Neural crest cell (in vitro differentiated cells): ENCODE measurements around the gene C3orf52. TPM values are rescaled to one million over a fixed set of nuclear protein-coding genes. Genes with fewer than 3 reads are reported as not detected.

Experiments
- DNase-seq: peaks from one replicate; pipeline ENCODE4 v3.0.0; 2021; ENCODE audit warnings: low read depth, mixed read lengths, low spot score
- H3K27ac Mint-ChIP-seq: one replicate; pipeline ENCODE4 v1.8.0; 2021; ENCODE audit warnings: mild to moderate bottlenecking, mixed read lengths; ENCODE audit not compliant: unreplicated experiment
- H3K27me3 Mint-ChIP-seq: 2 replicates; pipeline ENCODE4 v1.8.0; 2021; ENCODE audit warnings: low read depth, mild to moderate bottlenecking, mixed read lengths
- H3K36me3 Mint-ChIP-seq: 2 replicates; pipeline ENCODE4 v1.8.0; 2021; ENCODE audit warnings: low read depth, mild to moderate bottlenecking, mixed read lengths
- H3K4me1 Mint-ChIP-seq: 2 replicates; pipeline ENCODE4 v1.8.0; 2021; ENCODE audit warnings: mixed read lengths
- H3K4me3 Mint-ChIP-seq: one replicate; pipeline ENCODE4 v1.8.0; 2021; ENCODE audit warnings: mild to moderate bottlenecking, mixed read lengths
- H3K9me3 Mint-ChIP-seq: 2 replicates; pipeline ENCODE4 v1.8.0; 2021; ENCODE audit warnings: mixed read lengths
- CTCF ChIP-seq: fragments of 200-600 bp; sonication (generic); conservative IDR thresholded peaks from 2 replicates; pipeline ENCODE4 v1.5.0; 2021; ENCODE audit warnings: antibody characterized with exemption, mild to moderate bottlenecking
- total RNA-seq: library from RNA; stranded (reverse); gene quantifications from 2 replicates; pipeline ENCODE4 v1.2.1, GENCODE V29; 2021

C3orf52 gene
- total RNA-seq, 1 donor from 2014 or later = 22.5 TPM

- H3K36me3 Mint-ChIP-seq = no peaks in the 10 kb centered on the region
- no peaks in the 10 kb centered on the region for H3K27me3 Mint-ChIP-seq
- no peaks in the 10 kb centered on the region for H3K9me3 Mint-ChIP-seq
- H3K27ac Mint-ChIP-seq = no peak overlapping the region
- no peak for TF ChIP-seq CTCF
- DNase-seq = no peak
- H3K4me3 Mint-ChIP-seq = no peak overlapping the region
- peaks cover 7% of the 10 kb centered on the region for H3K4me1 Mint-ChIP-seq
Observed at GRCh38 chr3:112046599-112046998, 39.6 kb upstream of the C3orf52 start.

- H3K27ac Mint-ChIP-seq = no peak overlapping the region
- H3K27me3 Mint-ChIP-seq = no peaks in the 10 kb centered on the region
- no peaks in the 10 kb centered on the region for H3K36me3 Mint-ChIP-seq
- H3K4me1 Mint-ChIP-seq = peaks cover 5% of the 10 kb centered on the region
- H3K9me3 Mint-ChIP-seq = no peaks in the 10 kb centered on the region
- H3K4me3 Mint-ChIP-seq = no peak overlapping the region
- no peak for DNase-seq
- TF ChIP-seq CTCF = no peak
Observed at GRCh38 chr3:112047264-112047663, 38.9 kb upstream of the C3orf52 start.

- no peaks in the 10 kb centered on the region for H3K27me3 Mint-ChIP-seq
- no peak for TF ChIP-seq CTCF
- no peak for DNase-seq
- peaks cover 14% of the 10 kb centered on the region for H3K4me1 Mint-ChIP-seq
- H3K4me3 Mint-ChIP-seq = no peak overlapping the region
- no peaks in the 10 kb centered on the region for H3K36me3 Mint-ChIP-seq
- H3K9me3 Mint-ChIP-seq = no peaks in the 10 kb centered on the region
- no peak overlapping the region for H3K27ac Mint-ChIP-seq
Observed at GRCh38 chr3:112048911-112049310, 37.3 kb upstream of the C3orf52 start.

- H3K27ac Mint-ChIP-seq = no peak overlapping the region
- H3K36me3 Mint-ChIP-seq = no peaks in the 10 kb centered on the region
- H3K9me3 Mint-ChIP-seq = no peaks in the 10 kb centered on the region
- no peak for TF ChIP-seq CTCF
- no peak overlapping the region for H3K4me3 Mint-ChIP-seq
- H3K4me1 Mint-ChIP-seq = peaks cover 14% of the 10 kb centered on the region
- H3K27me3 Mint-ChIP-seq = no peaks in the 10 kb centered on the region
- DNase-seq = no peak
Observed at GRCh38 chr3:112053229-112053628, 33.0 kb upstream of the C3orf52 start.

GRCh38 chr3:112056451-112056929, 29.7 kb upstream of the C3orf52 start:
- Mint-ChIP-seq H3K4me1 (peaks cover 14% of the 10 kb centered on the region), H3K27ac (no peak overlapping the region), H3K4me3 (no peak overlapping the region), H3K27me3 (no peaks in the 10 kb centered on the region), H3K36me3 (no peaks in the 10 kb centered on the region), H3K9me3 (no peaks in the 10 kb centered on the region)
- TF ChIP-seq CTCF = no peak
- DNase-seq = no peak

- no peak for TF ChIP-seq CTCF
- Mint-ChIP-seq H3K27me3 (no peaks in the 10 kb centered on the region), H3K4me1 (no peaks in the 10 kb centered on the region), H3K4me3 (no peak overlapping the region), H3K27ac (no peak overlapping the region), H3K36me3 (no peaks in the 10 kb centered on the region), H3K9me3 (no peaks in the 10 kb centered on the region)
- no peak for DNase-seq
Observed at GRCh38 chr3:112059497-112059896, 26.7 kb upstream of the C3orf52 start.
